Measurements from ENCODE around the gene KRT76. TPM values are rescaled to one million over a fixed set of nuclear protein-coding genes. Genes with fewer than 3 reads are reported as not detected.

The KRT76 gene
- not detected in 2 replicates for total RNA-seq (2014; rRNA removed; shearing (Covaris generic))

DNA sequence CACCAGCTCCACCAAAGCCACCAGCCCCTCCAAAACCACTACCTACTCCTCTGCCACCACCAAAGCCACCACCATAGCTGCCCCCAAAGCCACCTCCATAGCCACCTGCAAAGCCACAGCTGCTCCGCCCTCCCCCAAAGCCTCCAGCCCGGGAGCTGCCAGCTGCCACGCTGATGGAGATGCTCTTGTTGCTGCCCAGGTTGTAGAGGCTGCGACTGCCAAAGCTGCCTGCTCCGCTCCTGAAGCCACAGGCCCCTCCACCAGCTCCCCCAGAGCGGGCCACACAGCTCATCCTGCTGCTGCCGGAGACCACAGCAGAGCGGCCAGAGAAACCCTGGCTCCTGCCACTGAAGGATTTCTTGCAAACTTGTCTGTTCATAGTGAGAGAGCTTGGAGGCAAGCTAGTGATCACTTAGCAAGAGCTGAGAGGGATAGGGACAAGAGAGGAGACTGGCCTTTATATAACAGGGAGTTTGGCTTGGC lies at the start of gene KRT76:
KRT76 (minus strand) TSS at position 433 of the 483 bp plus-strand sequence; CDS start at position 379, 54 bp downstream.
- no peak for DNase-seq (ENCODE audit: low read depth)

GRCh38 chr12:52825961-52826360 lies 48.8 kb upstream of the KRT76 start:
- no peak for DNase-seq (ENCODE audit: low read depth)

DNA sequence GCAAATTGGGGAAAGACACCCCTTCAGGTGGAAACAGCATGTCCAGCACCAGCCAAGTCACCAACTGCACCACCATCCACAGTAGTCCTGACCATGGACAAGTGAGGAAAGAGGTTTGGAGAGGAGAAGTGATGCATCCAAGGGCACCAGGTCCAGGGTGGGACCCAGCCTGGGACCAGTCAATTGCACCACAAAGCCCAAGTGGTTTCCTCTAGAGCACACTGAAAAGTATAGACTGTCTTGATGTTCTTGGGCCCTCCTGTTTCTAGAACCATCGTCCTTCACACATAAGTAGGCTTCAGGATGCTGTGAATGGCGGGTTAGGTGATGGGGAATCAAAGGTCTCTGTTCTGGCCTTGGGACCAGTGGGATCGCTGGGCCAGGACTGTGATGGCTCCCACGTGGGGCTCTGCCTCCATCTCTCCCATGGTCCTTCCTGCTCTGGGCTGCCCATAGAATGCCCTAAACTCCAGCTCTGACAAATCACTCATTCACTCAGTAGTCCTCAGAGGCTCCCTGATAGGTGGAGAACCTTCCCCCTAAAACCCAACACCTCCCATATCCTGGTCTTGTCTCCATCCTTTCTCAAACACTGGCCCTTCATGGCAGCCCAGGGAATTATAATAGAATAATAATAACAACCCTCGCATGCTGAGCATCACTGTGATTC lies 47.7 kb upstream of the KRT76 start:
- no peak for DNase-seq (ENCODE audit: low read depth)

GRCh38 chr12:52823761-52824450 lies 46.8 kb upstream of the KRT76 start:
- no peak for DNase-seq (ENCODE audit: low read depth)

GRCh38 chr12:52822771-52823510 lies 45.8 kb upstream of the KRT76 start:
- no peak for DNase-seq (ENCODE audit: low read depth)

- peak; percentile 24 for DNase-seq (ENCODE audit: low read depth)
Measured at GRCh38 chr12:52821826-52822660, 44.9 kb upstream of the KRT76 start.

DNA sequence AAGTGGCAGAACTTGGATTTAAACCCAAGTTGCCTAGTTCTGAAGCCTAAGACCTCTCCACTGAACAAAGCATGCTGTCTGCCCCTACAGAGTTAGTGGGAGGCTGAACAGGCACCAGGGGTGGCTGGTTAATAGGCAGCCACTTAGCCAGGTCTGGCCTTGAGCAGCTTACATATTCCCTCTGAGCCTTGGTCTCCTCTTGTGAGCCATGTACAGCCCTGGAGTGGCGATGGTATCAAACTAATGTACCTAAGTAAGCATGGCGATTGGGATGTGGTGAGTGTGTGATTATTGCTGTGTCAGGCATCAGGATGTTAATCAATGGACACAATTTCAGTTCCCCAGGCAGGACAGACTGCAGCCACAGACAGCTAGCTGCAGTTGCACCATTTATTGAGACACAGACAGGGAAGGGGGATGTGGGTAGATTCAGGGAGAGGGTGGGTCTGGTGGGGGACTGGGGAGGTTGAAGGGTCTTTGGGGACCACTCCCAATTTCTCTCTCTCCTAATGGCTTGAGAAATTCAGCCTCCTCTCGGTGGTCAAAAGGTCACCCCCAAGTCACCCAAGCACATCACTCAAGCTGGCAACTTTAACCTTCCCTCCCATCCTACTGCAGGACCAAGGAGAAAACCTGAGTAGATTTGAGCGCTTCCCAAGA lies 44.1 kb upstream of the KRT76 start:
- no peak for DNase-seq (ENCODE audit: low read depth)

- DNase-seq (ENCODE audit: low read depth): no peak
Measured at GRCh38 chr12:52820521-52820920, 43.4 kb upstream of the KRT76 start.

DNA sequence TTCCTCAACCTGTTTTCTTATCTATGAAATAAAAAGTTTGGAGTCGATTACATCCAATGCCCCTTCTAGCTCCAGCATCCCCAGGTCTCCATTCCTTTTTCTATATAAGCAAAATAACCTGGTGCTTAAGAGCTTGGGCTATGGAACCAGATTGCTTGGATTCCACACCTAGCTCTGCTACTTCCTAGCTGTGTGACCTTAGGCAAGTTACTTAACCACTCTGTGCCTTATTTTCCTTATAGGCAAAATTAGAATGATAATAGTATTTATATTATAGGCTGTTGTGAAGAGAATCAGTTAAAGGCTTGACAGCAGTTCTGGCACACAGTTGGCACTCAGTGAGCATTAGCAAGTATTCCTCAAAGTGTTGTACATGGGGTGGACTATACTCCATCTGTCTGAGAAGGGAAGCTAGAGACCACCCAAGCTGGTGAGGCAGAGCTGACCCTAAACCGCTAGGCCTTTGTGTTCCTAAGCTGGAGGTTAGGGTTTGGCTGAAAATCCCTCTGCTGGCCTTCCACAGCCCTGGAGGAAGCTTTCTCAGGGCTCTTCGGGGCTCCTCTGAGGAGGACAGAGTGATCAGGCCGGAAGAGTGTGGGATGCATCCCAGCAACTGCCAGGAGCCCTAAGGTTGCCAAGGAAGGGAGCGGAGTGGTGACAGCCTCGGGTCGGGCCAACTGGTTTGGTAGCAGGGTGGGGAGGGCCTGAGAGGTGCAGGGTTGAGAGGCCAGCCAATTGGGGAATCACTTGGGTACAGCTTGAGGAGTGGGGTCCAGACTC lies 42.8 kb upstream of the KRT76 start:
- no peak for DNase-seq (ENCODE audit: low read depth)

- DNase-seq (ENCODE audit: low read depth): no peak
Measured at GRCh38 chr12:52818887-52819420, 41.8 kb upstream of the KRT76 start.

DNA sequence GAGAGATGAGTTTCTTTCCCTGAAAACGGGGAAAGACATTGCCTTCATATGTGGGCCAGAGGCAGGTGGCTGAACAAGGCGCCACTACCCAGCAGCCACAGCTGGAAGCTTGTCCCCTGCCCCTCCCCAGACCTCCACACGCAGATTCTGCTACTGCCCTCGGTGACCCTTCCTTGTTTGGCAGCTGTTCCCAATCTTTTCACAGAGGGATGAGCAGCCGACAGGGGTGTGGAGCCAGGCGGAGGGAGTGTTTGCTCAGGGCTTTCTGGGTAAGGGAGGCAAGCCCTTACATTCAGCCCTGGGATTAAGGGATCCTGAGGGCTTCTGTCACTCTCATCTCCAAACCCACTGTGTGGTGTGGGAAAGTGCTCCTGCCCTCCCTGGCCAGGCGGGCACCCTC lies 41.2 kb upstream of the KRT76 start:
- no peak for DNase-seq (ENCODE audit: low read depth)

- DNase-seq (ENCODE audit: low read depth): no peak
Measured at GRCh38 chr12:52817699-52818238, 40.6 kb upstream of the KRT76 start.

DNA sequence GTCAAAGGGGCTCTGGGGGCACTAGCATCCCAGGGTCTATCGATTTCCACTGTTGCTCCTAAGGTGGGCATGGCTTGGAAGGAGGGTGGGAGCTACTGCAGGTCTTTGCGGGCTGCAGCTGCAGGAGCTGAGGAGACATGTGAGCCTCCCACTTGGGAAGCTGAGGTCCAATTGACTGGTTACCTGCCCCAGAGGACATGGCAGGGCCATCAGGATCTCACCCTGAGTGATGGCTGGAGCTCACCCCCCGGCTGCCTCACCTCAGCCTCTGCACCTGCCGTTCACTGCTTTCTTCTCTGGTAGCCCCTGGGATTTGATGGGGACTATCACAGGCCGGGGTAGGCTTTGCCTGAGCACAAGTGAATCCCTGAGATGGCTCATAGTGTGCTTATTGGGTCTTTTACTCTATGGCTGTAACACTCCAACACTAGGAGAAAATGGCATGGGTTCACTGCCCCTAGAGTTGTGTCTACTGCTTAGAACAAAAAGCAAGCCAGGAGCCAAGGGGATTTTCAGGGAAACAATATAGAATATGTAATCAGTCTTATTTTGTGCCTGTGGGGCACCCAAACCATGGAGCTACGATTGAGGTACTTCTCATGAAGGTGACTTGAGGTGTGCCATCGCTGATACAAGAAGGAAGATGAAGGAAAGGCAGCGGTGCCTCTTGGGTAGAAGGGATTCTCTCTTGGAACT lies 40.0 kb upstream of the KRT76 start:
- DNase-seq (ENCODE audit: low read depth): no peak

GRCh38 chr12:52815676-52816588 lies 38.8 kb upstream of the KRT76 start:
- no peak for DNase-seq (ENCODE audit: low read depth)

DNA sequence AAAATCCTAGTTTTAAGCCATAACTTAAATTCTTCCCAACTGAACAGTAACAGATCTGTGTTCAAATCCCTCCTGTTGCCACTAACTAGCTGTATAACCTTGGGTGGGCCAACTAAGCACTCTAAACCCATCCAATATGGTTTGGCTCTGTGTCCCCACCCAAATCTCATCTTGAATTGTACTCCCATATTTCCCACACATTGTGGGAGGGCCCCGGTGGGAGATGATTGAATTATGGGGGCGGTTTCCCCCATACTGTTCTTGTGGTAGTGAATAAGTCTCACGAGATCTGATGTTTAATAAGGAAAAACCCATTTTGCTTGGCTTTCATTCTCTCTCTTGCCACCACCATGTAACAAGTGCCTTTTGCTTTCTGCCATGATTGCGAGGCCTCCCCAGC lies 38.0 kb upstream of the KRT76 start:
- DNase-seq (ENCODE audit: low read depth): no peak

DNA sequence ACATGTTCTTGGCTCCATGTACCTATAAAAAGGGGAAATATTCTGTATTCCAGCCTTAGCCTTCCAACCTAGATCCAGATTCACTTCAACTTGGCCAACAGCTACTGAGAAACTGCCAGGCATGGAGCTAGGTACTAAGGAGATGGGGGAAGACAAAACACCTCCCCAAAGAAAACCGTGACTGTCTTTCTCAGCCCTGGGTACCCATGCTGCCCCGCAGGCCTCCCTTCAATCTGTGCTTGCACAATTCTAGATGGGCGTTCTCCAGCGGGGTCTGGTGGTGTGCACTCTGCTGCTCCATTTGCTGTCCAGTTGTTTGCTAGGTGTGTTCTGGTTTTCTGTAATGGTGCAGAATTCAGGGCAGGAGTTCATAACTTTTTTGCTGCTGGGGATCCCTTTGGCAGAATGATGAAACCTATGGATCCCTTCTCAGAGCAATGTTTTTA lies 37.6 kb upstream of the KRT76 start:
- DNase-seq (ENCODE audit: low read depth): no peak

DNA sequence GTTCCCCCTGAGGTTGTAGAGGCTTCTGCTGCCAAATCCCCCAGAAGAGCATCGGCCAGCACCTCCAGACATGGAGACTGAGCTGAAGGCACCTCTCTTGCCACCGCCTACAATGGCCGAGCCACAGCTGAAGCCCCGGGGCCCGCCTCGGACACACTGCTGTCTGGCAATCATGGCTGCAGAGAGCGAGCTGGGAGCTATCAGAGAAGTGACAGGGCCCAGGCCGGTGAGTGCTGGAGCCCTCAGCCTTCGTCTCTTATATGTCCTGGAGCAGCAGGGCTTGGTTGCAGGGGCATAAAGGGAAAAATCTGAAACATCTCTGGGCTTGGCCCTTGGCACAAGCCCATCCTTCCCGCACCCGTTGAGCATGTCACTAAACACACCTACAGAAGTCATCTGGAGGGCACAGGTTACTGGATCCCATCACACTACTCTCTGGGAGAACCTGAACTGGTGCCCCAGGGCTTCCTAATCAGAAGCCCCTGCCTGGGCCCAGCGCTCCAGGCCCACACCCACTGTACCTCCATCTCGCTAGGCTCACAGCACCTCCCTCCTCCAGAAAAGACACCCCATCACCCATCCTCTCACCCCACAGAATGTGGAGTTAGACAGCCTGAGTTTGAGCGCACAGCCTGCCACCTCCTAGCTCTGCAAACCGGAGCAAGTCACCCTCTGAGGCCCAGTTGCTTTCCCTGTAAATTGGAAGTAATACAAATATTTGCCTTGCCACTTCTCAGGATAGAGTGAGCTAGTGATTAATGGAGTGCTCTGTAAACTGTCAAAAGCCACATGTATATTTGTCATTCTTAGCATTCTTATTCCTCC lies 37.0 kb upstream of the KRT76 start, which contains the start of gene KRT4:
KRT4 (minus strand) TSS at position 232 of the 825 bp plus-strand sequence; CDS start at position 174, 58 bp downstream.
- peak; percentile 24 for DNase-seq (ENCODE audit: low read depth)
